ENCODE results near the gene MCU.

DNA sequence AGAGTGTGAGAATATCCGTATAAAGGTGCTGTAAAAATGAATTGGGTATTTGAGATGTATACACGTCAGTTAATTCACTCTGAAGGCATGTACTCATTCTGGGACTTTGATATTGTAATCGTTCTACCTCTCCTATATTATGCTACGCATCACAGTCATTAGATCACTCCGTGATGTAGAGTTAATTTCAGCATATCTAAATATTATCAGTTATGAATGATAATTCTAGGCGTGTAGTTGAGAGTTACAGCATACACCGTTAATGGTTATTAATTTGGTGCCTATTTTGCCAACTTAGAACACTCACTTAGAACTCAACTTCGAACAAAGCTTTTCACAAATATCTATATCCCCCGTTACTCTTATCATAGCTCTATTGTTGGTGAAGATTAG lies 477 bp upstream of the MCU start:
- TF ChIP-seq ARNT (IDR thresholded peaks at IDR 0.05) = no peak
- TF ChIP-seq NFRKB (IDR thresholded peaks at IDR 0.05) = no peak
- no peak for TF ChIP-seq ELF4 (IDR thresholded peaks at IDR 0.05)
- no peak for TF ChIP-seq L3MBTL2 (conservative IDR thresholded peaks at IDR 0.05)

All from HEK293T (cell line).